GM18951 (cell line): ENCODE measurements around the gene RAPGEFL1.

ENCODE experiments used
- POLR2A ChIP-seq: IDR thresholded peaks from 4 replicates; pipeline ENCODE4 v1.6.1; 2011; ENCODE audit warnings: mild to moderate bottlenecking; ENCODE audit not compliant: insufficient read length, insufficient read depth; ENCODE audit errors: extremely low read depth
- in situ Hi-C: fragments of 300-500 bp; cut with MboI; formaldehyde crosslinking; loops from one replicate; pipeline ENCODE4 v1.12.0; 2022; ENCODE audit warnings: low sequenced_read_pairs, mixed read lengths, inconsistent platforms; ENCODE audit not compliant: unreplicated experiment

The RAPGEFL1 gene

GRCh38 chr17:40158438-40159013 lies 18.7 kb upstream of the RAPGEFL1 start:
- no peak for TF ChIP-seq POLR2A
- in situ Hi-C loops = no loop called here

DNA sequence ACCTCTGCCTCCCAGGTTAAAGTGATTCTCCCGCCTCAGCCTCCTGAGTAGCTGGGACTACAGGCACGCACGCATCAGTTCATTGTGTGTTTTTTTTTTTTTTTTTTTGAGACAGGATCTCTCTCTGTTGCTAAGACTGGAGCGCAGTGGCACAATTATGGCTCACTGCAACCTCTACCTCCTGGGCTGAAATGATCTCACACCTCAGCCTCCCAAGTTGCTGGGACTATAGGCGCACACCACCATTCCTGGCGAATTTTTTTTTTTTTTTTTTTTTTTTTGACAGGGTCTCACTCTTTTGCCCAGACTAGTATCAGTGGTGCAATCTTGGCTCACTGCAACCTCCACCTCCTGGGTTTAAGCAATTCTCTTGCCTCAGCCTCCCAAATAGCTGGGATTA lies 17.8 kb upstream of the RAPGEFL1 start:
- TF ChIP-seq POLR2A = no peak
- in situ Hi-C loops = no loop called here

DNA sequence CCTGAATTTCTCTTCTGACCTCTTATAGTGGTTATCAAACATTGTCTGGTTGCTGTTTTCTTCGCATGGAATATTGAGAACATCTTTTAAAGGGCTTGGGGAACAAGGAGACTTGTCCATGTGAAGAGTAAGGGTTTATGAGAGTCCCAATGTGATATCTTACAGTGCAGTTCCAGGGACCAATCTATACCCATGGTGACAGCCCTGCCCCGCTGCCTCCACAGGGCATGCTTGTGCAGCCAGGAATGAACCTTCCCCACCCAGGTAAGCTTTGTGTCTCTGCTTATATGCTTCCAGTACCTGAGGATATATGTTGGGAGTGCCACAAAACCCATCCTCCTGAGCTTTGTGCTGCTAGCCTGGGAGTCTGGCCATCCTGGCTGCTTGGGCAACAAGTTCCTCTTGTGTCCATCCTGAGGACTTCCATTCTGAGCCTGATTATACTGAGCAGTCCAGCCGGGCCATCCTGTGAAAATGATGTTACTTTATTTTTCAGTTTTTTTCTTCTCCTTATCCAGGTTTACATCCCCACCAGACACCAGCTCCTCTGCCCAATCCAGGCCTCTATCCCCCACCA lies 9.5 kb upstream of the RAPGEFL1 start:
- in situ Hi-C loops = no loop called here
- no peak for TF ChIP-seq POLR2A

- in situ Hi-C loops = no loop called here
- TF ChIP-seq POLR2A = no peak
These were observed 8.9 kb upstream of the RAPGEFL1 start for GRCh38 chr17:40168262-40168832.

DNA sequence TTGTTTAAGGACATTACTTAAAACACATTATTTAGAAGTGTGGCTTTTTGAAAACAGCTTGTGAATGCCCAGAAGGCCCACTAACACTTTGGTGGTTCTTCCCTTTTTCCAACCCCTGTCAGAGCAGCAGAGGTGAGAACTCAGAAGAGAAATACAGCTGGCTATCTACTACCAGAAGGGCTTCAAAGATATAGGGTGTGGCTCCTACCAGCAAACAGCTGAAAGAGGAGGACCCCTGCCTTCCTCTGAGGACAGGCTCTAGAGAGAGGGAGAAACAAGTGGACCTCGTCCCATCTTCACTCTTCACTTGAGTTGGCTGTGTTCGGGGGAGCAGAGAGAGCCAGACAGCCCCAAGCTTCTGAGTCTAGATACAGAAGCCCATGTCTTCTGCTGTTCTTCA lies 6.9 kb upstream of the RAPGEFL1 start:
- in situ Hi-C loops = no loop called here

DNA sequence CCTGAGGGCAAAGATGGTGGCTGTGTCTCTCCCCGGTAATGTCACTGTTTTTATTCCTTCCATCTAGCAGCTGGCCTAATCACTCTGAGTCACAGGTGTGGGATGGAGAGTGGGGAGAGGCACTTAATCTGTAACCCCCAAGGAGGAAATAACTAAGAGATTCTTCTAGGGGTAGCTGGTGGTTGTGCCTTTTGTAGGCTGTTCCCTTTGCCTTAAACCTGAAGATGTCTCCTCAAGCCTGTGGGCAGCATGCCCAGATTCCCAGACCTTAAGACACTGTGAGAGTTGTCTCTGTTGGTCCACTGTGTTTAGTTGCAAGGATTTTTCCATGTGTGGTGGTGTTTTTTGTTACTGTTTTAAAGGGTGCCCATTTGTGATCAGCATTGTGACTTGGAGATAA lies 5.5 kb upstream of the RAPGEFL1 start:
- in situ Hi-C loops = no loop called here
- no peak for TF ChIP-seq POLR2A

More for the DNA sequence above, 6.9 kb upstream of the RAPGEFL1 start:
- TF ChIP-seq POLR2A = no peak

DNA sequence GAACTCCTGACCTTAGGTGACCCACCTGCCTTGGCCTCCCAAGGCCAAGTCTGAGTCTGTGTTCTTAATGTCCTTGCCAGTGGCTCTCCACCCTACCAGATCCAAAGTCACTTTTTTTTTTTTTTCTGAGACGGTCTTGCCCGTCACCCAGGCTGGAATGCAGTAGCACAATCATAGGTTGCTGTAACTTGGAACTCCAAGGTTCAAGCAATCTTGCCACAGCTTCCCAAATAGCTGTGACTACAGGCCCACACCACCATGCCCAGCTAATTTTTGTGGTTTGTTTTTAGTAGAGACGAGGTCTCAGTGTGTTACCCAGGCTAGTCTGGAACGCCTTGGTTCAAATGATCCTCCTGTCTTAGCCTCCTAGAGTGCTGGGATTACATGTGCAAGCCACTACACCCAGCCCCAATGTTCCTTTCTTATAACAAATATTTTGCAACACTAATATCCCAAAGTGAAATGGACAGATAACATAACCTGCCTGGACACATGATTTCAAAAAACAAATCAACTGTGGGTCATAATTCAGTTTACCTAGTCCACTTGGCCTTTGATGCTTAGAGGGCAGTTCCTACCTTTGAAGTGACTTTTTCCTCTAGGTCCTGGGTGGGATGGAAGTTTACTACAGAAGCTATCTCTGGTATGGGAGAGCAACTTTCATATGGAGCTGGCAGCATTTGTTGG lies 4.0 kb upstream of the RAPGEFL1 start:
- in situ Hi-C loops = no loop called here
- no peak for TF ChIP-seq POLR2A

DNA sequence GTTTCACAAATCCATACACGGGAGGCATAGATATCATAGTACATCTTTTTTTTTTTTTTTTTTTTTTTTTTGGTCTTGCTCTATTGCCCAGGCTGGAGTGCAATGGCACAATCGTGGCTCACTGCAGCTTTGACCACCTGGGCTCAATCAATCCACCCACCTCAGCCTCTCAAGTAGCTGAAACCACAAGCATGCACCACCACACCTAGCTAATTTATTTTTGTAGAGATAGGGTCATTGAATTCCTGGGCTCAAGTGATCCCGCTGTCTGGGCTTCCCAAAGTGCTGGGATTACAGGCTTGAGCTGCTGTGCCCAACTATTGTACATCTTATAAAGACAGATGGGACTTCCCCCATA lies 3.5 kb upstream of the RAPGEFL1 start:
- no peak for TF ChIP-seq POLR2A
- in situ Hi-C loops = no loop called here

GRCh38 chr17:40174514-40174913 lies 2.8 kb upstream of the RAPGEFL1 start:
- in situ Hi-C loops = no loop called here
- no peak for TF ChIP-seq POLR2A

DNA sequence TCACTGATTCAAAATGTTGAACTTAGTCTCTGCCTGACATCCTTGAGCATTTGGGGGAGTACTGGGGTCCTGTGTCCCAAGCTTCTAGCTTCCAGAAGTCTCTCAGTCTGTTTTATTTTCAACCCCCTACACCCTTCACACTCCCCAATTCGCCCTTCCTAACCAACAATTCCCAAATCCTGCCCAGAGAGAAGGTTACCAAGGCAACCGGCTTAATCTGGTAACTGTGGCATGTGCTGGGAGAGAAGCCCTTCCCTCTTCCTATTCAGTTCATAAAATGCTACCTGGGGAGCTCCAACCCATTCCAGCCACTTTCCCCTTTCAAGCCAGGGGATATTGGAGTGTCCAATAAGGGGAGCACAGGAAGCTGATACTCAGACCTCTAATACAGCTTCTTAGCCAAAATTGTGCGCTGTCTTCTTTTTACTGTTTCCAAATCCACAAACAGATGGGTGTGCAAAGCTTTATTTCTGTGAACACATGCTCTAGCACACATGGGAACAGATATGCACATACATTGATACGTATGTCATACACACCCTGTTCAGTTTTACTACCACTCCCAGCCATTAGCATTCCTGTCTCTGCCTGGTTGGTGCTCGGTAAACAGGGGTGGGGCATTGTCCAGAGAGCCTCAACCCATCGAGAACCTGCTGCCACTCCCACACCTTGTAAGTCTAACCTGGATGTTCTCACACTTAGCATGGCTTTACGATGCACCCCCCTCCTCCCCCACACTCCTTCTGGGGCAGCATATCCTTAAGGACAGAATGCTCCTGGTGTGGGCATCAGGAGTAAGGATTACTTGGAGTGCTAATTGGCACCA lies 1.1 kb upstream of the RAPGEFL1 start:
- TF ChIP-seq POLR2A = no peak
- in situ Hi-C loops = no loop called here

DNA sequence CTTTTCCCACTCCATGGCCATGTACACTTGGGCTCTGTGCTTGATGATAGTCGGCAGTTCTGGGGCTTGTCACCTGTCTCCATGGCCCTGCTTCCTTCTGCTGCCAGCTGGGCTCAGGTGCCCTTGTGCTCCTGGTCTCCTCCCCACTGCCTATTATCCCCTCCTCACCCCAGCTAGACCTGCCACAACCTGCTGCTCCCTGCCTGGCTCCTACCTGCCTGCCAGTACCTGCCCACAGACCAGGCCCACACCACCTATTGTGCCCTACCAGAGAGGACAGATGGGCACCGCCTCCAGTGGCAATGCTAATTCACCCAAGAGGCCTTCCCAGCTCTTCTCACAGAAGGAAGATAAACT lies 538 bp upstream of the RAPGEFL1 start:
- in situ Hi-C loops = no loop called here
- TF ChIP-seq POLR2A = no peak

GRCh38 chr17:40178021-40178601 lies 841 bp downstream of the RAPGEFL1 start:
- no peak for TF ChIP-seq POLR2A
- in situ Hi-C loops = no loop called here

DNA sequence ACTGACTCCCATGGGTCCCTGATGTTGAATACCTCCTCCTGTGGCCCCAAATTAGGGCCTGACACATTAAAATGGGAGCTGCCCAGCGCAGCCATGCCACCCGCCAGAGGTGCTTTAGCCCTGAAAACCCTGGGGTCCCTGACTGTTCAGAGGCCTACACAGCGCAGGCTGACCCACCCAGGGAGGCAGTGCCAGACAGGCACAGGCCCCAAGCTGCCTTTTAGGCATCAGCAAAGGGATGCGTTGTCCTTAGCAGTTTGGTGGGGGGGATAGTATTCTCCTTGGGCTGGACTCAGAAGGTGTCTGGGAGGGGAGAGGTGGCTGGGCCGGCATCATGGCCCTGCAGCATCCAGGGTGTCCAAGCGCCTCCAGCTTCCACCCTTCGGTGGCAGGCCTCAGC lies 1.4 kb downstream of the RAPGEFL1 start:
- in situ Hi-C loops = no loop called here
- no peak for TF ChIP-seq POLR2A
